M059J (cell line): ENCODE data around the gene FARP1. TPM values are rescaled to one million over a fixed set of nuclear protein-coding genes. Genes with fewer than 3 reads are reported as not detected.

Experiments used
- DNase-seq: peaks from one replicate; pipeline ENCODE4 v3.0.0-alpha.2; 2012; ENCODE audit warnings: low read depth
- total RNA-seq: library from RNA; depleted of rRNA; stranded (reverse); fragments of >200 nt; shearing (Covaris generic); gene quantifications from 2 replicates; pipeline ENCODE4 v1.2.3, GENCODE V29; 2014

FARP1 gene
- total RNA-seq, 1 experiment from 2014 or later: 13.3 TPM

DNA sequence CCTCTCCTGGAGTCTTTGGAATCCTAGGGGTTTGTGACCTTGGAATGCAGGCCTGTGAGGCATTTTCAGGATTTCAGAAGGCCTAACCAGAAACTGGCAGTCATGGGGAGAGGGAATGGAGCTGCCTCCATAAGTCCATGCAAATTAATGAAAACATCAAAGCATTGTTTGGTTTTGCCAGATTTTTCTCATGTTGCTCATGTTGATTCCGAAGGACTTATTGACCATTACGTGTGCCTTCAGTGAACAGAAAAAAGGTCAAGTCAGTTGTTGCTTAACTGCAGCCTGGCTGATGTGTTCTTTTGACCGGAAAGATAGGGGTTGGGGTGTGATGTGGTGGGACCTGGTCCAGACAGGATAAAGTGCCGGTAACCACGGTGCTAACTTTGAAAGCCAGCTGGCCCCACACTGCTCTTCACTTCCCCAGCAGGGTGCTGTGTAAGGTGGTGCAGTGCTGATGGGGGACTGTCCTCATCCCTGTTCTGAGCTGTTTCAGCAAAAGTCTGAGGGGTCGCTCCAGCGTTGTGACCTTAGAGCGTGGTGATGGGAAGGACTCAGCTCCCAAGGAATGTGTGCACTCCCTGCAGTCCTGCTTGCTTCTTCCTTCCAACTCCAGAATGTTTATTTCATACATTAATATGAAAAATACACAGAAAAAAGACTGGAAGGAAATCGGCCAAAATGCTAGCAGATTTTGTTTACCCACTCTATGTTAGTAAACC, 30.7 kb downstream of the FARP1 start:
- peak; percentile 96 for DNase-seq

DNA sequence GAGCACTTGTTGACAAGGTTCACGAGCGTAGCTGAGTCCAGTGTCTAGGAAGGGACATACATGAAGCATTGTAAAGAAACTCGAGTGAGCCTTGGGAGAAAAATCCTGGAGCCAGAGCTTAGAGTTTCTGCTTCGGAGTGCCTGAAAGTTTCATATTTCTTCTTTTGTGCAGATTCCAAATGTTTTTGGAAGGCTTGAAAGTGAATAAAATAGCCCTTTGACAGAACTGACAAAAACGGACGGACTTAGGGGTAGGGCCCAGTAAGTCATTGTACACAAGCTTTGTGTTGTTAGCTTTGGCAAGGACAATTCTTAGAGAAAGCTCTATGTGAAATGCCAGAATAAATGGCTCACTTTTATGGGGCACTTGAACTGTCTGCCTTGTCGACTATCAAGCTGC, 31.4 kb downstream of the FARP1 start:
- no peak for DNase-seq

DNA sequence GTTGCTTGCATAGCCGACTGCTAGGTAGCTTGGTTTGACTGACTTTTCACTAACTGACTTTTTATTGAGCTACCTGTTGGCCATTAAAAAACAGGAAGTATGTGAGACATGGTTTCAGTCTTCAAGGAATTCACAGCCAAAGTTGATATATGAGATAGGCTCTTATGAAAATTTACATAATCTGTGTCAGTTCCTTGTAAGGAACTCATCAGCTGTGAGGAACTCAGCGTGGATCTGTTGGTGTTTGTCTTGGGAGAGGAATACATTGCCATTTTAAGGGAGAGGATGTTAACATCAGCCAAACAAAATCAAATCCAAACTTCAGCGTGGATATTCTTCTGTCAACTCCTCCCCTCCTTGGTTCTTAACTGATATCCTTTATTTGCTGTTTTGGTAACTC, 32.1 kb downstream of the FARP1 start:
- peak; percentile 42 for DNase-seq

DNA sequence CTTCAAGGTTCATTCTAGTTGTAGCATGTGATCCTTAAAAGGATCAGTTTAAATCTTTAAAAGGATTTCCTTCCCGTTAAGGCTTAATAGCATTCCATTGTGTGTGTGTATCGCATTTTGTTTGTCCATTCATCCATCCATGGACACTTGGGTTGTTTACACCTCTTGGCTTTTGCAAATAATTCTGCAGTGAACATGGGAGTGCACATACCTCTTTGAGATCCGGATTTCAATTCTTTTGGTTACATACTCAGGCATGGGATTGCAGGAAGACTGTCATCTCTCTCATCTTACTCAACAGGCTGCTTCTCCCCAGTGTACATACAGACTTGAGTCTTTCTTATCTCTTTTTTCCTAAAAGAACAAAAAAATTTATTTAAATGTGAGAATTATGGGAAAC, 32.9 kb downstream of the FARP1 start:
- no peak for DNase-seq

DNA sequence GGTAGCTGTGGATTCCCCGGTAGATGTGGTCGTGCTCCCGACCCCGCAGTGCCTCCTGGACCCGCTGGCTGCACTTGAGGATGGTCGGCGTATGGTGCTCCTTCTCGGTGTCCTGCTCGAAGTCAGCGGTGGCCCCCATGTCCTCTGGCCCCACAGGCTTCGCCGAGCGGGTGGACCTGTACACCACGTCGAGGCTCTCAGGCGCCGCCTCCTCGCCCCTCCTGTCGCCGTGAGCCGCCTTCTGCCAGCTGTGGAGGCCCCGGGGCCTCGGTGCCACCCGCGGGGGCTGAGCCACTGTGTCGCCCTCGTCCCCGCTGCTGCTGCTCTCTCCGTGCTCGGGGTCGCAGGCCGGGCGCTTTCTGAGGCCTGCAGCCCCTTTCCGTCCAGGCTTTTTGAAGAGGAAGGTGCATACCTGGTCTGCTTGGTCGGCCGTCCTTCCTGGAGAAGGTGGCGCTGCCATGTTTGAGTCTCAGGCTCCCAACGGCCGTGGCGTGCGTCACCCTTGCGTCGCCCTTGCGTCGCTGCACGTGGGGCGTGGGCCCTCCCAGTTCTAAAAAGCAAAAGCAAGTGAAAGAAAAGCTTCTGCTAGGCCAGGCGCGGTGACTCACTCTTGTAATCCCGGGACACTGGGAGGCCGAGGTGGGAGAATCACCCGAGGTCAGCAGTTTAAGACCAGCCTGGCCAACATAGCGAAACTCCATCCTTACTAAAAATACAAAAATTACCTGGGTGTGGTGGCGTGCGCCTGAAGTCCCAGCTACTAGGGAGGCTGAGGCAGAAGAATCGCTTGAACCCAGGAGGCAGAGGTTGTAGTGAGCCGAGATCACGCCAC, 34.1 kb downstream of the FARP1 start, which contains the start of gene RNF113B:
Gene RNF113B (minus strand): TSS at position 493 of the 832 bp plus-strand sequence. CDS start 33 bp downstream, at position 460.
- no peak for DNase-seq

DNA sequence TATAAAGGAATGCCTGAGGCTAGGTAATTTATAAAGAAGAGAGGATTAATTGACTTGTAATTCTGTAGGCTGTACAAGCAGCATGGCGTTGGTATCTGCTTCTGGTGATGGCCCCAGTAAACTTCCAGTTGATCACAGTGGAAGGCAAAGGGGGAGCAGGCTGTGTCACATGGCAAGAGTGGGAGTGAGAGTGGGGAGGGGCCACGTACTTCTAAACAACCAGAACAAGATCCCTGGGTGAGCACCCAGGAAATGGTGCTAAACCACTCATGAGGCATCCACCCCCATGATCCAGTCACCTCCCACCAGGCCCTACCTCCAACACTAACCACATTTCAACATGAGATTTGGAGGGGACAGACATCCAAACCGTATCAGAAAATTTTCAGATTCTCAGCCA, 37.2 kb downstream of the FARP1 start:
- no peak for DNase-seq

DNA sequence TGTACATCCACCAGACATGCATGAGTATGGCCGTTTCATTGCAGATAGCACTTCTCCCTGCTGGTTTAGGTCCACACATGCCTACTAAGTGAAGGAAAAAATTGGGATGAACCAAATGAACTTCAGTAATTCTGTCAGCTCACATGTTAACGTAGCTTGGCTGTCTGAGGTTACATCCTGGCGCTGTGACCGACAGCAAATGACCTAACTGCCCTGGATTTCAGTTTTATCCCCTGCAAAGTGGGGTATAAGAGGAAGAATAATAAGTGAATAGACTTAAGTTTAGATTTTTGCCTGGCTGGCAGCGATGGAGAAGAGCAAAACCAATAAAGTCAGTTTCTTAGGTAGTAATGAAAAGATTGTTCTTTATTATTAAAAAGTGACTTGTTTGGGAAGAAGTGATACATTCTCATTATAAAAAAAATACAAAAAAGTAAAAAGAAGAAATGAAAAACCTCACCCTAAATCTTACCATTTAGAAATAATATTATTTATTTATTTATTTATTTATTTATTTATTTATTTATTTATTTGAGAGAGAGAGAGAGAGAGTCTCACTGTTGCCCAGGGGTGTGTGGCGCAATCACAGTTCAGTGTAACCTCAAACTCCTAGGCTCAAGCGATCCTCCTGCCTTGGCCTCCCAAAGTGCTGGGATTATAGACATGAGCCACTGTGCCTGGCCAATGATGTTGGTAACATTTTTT, 38.4 kb downstream of the FARP1 start:
- no peak for DNase-seq

DNA sequence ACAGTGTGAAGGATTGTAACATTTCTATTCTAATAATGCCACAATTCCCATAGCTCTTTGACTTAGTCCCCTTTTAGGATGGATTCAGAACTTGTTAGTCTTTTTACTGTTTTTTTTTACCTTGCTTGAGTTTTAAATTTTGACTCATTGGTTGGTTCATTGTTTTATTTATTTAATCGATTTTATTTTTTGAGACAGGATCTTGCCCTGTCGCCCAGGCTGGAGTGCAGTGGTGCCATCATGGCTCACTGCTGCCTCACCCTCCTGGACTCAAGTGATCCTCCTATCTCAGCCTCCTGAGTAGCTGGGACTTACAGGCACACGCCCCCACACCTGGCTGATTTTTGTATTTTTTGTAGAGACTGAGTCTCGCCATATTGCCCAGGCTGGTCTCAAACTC, 39.3 kb downstream of the FARP1 start:
- DNase-seq: no peak

DNA sequence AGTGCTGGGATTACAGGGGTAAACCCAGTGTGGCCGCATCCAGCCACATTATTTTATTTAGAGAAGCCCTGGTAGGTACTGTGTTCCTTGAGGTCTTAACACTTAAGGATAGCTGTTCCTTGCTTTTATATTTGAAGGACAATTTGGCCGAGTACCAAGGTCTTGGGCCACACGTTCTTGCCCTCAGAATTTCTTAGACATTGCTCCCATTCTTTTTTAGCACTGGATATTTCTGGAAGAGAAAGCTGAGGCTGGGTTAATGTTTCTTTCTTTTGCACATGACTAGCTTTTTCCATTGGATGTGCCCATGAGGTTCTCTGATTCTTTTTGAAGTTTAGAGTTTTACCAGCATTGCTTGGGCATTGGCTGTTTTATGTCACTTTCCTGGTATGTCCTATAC, 39.7 kb downstream of the FARP1 start:
- no peak for DNase-seq

DNA sequence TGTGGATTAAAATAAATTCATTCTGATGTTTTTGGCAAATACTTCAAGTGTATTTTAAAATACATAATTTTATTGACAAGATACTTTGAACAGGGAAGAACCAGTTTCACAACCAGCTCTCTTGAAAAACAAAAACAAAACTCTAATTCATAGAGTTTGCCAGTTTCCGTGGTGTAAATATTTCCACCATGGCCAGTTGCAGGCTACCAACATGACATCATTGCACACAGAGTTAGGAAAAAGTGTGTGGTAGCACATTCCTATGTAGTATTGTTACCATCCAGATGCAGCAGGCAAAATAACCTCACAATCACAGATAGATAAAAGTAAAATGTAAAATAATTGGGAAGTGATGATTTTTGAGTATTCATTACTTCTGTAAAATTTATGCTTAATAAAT, 41.9 kb downstream of the FARP1 start:
- DNase-seq: peak; percentile 24

DNA sequence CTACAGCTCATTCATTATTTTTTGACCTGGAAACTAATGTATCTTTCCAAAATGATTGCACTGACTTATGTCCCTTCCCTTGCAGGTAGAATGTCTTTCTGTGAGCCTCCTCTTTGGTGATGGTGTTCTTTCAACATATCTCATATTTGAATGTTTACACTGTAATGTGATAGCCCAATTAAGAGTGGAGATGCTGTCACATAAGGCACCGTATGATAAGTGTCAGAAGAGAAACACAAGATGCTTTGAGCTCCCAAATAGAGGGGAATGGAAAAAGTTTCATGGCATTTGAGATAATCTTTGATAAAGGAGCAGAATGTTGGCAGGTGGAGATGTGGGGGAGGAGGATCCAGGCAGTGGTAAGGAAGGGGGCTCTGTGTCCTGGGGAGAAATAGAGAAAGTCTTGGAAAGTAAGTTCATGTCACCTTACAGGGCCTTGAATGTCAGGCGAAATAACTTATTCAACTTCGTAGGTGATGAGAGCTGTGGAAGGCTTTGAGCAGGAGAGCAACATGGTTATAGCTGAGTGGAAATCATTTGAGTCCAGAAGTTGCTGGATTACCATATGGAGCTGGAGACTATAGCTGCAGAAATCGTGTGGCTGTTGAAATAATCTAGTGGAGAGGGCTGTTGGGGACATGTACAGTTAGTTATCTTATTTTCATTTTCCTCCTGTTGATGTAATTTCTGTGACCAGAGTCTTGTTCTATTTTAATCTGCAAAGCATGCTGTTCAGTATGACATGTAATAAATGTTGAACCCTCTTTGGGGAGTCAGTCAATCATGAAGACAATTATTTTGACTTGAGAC, 44.5 kb downstream of the FARP1 start:
- no peak for DNase-seq

DNA sequence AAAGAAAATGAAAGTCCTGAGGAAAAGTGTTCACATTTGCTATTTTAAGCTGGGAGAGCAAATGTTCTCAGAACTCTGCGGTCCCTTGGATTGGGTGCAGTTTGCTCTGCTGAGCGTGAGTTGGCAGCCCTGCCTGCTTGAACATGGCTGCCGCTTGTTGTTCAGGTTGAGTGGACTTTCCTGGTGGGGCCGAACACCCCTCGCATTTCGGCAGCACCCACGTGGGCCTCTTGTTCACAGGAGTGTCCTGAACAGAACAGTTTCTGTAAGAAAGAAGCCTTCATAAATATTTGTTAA, 45.0 kb downstream of the FARP1 start:
- DNase-seq: no peak

DNA sequence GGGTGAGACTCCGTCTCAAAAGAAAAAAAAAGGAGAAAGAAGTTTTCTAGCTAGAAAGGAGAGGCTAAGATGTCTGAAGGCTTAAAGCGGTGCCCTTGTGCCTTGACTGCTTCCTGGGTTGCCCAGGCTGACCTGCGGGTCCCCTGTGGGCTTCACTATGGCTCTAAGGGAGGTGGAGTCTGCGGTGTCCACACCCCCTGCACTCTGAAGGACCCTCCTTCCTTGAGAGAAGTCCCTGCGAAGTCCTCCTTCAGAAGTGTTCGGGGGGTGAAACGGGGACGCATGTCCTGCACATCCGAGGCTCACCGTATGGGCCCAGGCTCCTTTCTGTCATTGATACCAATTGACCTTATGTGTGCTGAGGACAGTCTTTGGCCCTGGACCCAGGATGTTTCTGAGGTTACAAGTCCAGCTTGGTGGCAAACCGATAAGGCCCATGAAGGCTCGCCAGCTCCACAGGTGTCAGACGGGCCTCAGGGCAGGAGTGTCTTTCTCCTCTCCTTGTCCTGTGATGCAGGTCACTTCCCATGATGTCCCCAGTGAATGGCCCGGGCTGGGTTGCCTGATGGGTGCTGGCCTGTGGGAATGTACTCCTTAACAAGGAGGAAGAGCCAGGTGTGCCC, 45.8 kb downstream of the FARP1 start:
- no peak for DNase-seq

DNA sequence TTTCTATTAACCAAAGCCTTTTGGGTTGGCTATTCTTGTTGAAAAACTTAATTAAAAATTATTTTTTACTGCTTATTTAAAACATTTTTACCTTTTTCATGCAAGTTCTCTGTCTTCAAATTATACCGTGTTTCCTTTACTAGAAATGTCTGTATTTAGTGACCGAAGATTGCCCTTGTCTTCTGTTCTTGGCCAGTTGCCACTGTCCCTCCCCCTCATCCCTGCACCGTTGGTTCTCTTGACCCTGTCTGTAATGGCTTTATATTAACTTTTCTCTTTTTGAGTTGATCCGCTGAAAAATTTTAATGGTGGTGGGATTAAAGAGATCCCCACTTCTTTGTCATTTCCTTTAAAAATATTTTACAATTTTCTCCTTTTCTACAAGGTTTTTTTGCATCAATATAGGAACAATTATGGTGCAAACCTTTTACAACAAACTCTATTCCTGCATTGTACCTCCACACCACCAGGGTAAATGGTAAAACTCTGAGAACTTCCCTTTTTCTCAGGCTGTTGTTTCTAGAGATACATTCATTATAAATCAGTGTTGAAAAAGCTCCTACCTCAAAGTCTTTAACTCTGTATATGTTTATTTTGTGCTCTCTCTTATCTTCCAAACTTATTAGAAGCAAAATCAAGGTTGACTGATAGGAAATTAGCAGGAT, 47.1 kb downstream of the FARP1 start:
- no peak for DNase-seq

DNA sequence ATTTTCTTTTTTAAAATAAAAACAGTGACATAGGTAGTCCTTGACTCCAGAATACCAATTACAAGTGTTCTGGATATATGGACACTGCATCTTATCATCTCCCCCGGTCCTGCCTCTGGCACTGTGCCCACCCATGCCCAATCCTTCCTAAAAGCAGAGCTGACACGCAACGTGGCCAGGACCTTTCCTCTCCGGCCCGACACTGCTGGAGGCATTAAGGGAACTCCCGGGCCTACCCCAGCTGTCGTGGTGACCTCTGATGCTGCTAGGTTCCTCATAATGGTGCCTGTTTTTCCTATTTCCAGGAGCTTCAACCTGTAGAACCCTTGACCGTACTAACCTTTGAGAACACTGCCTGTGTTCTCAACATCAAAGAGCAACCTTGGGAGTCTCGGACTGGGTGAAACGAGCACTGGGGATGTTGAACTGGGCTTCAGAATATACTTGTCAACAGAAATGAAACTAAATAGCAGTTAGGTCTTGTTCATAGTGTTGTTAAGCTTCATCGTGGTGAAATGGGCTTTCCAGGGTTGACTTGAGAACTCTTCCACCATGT, 48.1 kb downstream of the FARP1 start:
- no peak for DNase-seq

DNA sequence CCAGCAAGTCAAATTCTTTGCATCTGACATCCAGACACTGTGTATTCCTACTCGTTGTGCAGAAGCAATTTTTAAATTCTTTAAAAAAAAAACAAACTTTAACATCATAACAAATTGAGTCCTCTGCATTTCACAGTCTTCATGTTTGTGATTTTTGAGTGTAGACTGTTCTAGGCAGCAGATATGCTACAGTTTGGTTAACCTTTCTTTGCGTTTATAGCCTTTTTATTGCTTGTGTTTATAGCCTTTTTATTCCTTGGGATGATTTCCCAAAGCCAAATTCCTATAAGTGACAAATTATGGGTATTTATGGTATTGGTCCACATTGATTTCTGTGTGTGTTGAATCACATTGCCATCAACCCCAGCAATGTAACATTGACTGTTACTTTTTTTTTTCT, 49.1 kb downstream of the FARP1 start:
- no peak for DNase-seq

DNA sequence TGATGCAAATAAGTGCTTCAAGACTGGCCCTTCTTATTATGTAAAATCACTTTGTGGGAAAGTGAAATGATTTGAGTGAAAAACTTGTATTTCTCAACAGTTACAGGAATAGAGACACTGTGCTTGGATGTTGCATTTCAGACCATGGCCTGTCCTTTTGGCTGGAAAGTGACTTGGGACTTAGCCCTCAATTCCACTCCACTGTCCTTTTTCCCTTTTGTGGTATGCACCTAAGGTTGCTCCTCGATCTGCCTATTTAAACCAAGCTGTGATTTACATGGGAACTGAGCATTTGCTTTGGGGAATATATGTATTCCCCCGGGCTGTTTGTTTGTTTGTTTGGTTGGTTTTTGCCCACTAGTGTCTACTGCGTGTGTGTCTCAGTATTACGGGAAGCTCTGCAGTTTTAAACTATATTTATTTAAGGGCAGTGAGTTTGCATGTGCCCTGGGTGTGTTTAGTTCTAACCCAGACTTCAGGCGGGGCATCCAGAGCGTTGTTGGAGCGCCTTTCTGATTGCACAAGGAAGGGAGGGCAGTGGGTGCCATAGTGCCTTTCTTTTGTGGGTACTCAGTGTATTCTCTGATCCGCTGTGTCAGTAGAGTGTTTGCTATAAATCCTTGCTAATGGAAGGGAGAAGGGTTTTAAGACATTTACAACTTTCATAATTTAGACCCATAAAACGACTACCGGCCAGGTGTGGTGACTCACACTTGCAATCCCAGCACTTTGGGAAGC, 52.3 kb downstream of the FARP1 start:
- peak; percentile 39 for DNase-seq

DNA sequence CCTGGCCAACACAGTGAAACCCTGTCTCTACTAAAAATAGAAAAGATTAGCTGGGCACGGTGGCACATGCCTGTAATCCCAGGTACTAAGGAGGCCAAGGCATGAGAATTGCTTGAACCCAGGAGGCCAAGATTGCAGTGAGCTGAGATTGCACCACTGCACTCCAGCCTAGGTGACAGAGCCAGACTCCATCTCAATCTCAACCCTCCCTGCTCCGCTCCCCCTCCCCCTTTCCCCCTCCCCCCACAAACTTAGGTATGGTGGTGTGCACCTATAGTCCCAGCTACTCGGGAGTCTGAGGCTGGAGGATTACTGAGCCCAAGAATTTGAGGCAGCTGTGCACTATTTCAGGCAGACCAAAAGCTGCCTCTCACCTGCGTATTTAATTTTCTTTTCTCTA, 55.8 kb downstream of the FARP1 start:
- no peak for DNase-seq

DNA sequence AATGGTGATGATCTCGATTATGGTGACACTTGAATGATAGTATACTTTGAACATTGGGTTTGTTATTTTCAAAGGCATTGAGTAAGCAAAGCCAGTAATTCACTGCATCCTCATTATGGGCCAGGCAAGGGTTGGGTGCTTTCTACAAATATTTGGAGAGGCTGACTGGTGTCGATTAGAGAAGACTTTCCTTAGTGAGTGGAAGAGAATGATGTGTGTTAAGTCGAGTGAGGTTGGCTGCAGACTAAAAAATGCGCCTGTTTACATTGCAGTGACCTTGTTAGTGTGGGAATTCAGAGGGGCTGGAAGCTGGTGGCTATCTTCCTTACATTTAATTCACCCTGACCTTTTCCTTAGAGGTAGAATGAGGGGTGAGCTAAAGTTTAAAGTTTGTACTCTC, 56.6 kb downstream of the FARP1 start:
- no peak for DNase-seq
